ENCODE data around the gene CYB5R3.

DNA sequence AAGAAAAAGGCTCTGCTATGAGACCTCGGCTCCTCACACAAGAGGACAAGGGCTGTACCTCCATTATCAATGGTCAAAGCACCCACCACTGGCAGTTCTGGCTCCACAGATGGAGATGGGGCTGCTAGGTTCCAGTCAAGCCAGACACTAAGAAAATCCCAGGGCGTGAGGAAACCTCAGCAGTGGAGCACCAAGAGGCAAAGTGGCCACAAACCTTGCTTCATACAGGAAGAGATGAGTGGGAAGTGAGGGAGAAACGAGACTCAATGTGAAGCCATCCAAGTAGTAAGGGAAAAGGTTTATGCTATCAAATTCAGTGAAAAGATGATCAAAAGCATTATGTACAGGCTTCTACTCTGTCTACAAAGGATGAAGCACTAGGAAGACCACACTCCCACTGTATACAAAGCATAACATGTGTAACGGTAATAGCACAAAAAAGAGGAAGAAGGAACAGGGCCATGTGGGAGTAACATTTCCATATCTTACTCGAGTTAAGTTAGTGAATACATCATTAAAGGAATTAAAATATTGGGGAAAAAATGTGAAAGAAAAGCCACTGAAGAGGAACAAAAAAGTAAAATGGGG, 61.5 kb downstream of the CYB5R3 start:
- TF ChIP-seq, protein P1, sequence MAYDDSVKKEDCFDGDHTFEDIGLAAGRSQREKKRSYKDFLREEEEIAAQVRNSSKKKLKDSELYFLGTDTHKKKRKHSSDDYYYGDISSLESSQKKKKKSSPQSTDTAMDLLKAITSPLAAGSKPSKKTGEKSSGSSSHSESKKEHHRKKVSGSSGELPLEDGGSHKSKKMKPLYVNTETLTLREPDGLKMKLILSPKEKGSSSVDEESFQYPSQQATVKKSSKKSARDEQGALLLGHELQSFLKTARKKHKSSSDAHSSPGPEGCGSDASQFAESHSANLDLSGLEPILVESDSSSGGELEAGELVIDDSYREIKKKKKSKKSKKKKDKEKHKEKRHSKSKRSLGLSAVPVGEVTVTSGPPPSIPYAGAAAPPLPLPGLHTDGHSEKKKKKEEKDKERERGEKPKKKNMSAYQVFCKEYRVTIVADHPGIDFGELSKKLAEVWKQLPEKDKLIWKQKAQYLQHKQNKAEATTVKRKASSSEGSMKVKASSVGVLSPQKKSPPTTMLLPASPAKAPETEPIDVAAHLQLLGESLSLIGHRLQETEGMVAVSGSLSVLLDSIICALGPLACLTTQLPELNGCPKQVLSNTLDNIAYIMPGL (CRISPR knock-in tag; IDR thresholded peaks at IDR 0.05; ENCODE audit: borderline replicate concordance) = no peak
- TF ChIP-seq BHLHE40 (IDR thresholded peaks at IDR 0.05; ENCODE audit: low read depth, low read length) (no peak), POLR2A (IDR thresholded peaks at IDR 0.05; ENCODE audit: low read length) (no peak), CBX2 (IDR thresholded peaks at IDR 0.05; ENCODE audit: borderline replicate concordance, low read depth) (no peak), CEBPB (IDR thresholded peaks at IDR 0.05) (no peak), EP300 (IDR thresholded peaks at IDR 0.05) (no peak)
- TF ChIP-seq, protein P2, sequence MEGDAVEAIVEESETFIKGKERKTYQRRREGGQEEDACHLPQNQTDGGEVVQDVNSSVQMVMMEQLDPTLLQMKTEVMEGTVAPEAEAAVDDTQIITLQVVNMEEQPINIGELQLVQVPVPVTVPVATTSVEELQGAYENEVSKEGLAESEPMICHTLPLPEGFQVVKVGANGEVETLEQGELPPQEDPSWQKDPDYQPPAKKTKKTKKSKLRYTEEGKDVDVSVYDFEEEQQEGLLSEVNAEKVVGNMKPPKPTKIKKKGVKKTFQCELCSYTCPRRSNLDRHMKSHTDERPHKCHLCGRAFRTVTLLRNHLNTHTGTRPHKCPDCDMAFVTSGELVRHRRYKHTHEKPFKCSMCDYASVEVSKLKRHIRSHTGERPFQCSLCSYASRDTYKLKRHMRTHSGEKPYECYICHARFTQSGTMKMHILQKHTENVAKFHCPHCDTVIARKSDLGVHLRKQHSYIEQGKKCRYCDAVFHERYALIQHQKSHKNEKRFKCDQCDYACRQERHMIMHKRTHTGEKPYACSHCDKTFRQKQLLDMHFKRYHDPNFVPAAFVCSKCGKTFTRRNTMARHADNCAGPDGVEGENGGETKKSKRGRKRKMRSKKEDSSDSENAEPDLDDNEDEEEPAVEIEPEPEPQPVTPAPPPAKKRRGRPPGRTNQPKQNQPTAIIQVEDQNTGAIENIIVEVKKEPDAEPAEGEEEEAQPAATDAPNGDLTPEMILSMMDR (IDR thresholded peaks at IDR 0.05) = no peak
